ENCODE results near the gene PAK4. TPM values are rescaled to one million over a fixed set of nuclear protein-coding genes. Genes with fewer than 3 reads are reported as not detected.

PAK4 gene
- total and polyA plus RNA-seq, 9 of the 15 experiments (the other 6 are each of a cell fraction or from before 2014, with no cell fraction given) = 0.21 to 33.5 (median 5.8) TPM

DNA sequence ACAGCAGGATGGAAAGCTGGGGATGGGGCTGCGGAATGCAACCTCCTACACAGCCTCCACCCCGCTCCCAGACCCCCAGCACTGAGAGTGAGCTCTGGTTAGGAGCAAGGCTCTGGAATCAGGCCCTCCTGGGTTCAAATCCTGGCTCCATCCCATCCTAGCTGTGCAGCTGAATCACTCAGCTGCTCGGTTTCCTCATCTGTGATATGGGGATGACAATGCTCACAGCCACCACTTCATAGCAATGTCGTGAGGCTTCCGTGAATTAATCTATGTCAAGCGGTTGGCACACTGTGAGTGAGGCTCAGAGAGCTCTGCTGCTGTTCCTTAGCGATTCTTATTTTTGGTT is 40.9 kb upstream of the PAK4 start (continued):
- TF ChIP-seq, protein P1, sequence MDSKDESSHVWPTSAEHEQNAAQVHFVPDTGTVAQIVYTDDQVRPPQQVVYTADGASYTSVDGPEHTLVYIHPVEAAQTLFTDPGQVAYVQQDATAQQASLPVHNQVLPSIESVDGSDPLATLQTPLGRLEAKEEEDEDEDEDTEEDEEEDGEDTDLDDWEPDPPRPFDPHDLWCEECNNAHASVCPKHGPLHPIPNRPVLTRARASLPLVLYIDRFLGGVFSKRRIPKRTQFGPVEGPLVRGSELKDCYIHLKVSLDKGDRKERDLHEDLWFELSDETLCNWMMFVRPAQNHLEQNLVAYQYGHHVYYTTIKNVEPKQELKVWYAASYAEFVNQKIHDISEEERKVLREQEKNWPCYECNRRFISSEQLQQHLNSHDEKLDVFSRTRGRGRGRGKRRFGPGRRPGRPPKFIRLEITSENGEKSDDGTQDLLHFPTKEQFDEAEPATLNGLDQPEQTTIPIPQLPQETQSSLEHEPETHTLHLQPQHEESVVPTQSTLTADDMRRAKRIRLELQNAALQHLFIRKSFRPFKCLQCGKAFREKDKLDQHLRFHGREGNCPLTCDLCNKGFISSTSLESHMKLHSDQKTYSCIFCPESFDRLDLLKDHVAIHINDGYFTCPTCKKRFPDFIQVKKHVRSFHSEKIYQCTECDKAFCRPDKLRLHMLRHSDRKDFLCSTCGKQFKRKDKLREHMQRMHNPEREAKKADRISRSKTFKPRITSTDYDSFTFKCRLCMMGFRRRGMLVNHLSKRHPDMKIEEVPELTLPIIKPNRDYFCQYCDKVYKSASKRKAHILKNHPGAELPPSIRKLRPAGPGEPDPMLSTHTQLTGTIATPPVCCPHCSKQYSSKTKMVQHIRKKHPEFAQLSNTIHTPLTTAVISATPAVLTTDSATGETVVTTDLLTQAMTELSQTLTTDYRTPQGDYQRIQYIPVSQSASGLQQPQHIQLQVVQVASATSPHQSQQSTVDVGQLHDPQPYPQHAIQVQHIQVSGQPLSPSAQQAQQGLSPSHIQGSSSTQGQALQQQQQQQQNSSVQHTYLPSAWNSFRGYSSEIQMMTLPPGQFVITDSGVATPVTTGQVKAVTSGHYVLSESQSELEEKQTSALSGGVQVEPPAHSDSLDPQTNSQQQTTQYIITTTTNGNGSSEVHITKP (IDR thresholded peaks at IDR 0.05; ENCODE audit: partially characterized antibody) = no peak
- TF ChIP-seq TRIM28 (IDR thresholded peaks at IDR 0.05) = no peak
- no peak for TF ChIP-seq THRB (CRISPR knock-in tag; conservative IDR thresholded peaks at IDR 0.05)
- TF ChIP-seq GTF2E2 (tag; IDR thresholded peaks at IDR 0.05) = no peak
- TF ChIP-seq ASH1L (IDR thresholded peaks at IDR 0.05; ENCODE audit: borderline replicate concordance, low read depth, partially characterized antibody) = no peak
- no peak for TF ChIP-seq SIN3A (IDR thresholded peaks at IDR 0.05; ENCODE audit: borderline replicate concordance in 2 of 2, control insufficient read depth in 1 of 2, low read depth in 2 of 2, low read length in 2 of 2)
- TF ChIP-seq KAT2B (IDR thresholded peaks at IDR 0.05; ENCODE audit: low read depth, low read length) = no peak
- TF ChIP-seq LEF1 (IDR thresholded peaks at IDR 0.05) = no peak
- TF ChIP-seq, protein P2, sequence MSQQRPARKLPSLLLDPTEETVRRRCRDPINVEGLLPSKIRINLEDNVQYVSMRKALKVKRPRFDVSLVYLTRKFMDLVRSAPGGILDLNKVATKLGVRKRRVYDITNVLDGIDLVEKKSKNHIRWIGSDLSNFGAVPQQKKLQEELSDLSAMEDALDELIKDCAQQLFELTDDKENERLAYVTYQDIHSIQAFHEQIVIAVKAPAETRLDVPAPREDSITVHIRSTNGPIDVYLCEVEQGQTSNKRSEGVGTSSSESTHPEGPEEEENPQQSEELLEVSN (IDR thresholded peaks at IDR 0.05; ENCODE audit: borderline replicate concordance in 1 of 2, extremely low read depth in 1 of 2, insufficient read depth in 1 of 2, insufficient read length in 1 of 2, low read depth in 1 of 2, low read length in 1 of 2, poor library complexity in 1 of 2, severe bottlenecking in 1 of 2) = no peak
- no peak for TF ChIP-seq U2AF1 (optimal IDR thresholded peaks at IDR 0.05; ENCODE audit: low read depth, low read length)
- TF ChIP-seq ZBTB11 (CRISPR knock-in tag; IDR thresholded peaks at IDR 0.05) = no peak
